ENCODE results near the gene CBLC. TPM values are rescaled to one million over a fixed set of nuclear protein-coding genes. Genes with fewer than 3 reads are reported as not detected.

Gene CBLC
- total RNA-seq, 4 donors from 2014 or later, result 0.93 to 1.0 TPM; not detected in 2

- peak overlapping the region; percentile 93 to 96 (median 96) for H3K27ac ChIP-seq
- peaks cover 0 to 4% of the 10 kb centered on the region in 2 donors for H3K36me3 ChIP-seq
- peaks cover 0 to 51% (median 15%) of the 10 kb centered on the region in 3 donors for H3K4me1 ChIP-seq
- WGBS, 2 donors (ENCODE audit: low coverage in 1 of 2), result 0 to 7% methylated on average over 6 to 12 of the region's 51 CpGs
- ATAC-seq, result no peak
- H3K9me3 ChIP-seq, result no peaks in the 10 kb centered on the region
- TF ChIP-seq EP300 (IDR thresholded peaks at IDR 0.05), result no peak
- no peak for TF ChIP-seq POLR2AphosphoS5 (IDR thresholded peaks at IDR 0.05)
- no peak for TF ChIP-seq POLR2A (IDR thresholded peaks at IDR 0.05)
- TF ChIP-seq, protein P1, sequence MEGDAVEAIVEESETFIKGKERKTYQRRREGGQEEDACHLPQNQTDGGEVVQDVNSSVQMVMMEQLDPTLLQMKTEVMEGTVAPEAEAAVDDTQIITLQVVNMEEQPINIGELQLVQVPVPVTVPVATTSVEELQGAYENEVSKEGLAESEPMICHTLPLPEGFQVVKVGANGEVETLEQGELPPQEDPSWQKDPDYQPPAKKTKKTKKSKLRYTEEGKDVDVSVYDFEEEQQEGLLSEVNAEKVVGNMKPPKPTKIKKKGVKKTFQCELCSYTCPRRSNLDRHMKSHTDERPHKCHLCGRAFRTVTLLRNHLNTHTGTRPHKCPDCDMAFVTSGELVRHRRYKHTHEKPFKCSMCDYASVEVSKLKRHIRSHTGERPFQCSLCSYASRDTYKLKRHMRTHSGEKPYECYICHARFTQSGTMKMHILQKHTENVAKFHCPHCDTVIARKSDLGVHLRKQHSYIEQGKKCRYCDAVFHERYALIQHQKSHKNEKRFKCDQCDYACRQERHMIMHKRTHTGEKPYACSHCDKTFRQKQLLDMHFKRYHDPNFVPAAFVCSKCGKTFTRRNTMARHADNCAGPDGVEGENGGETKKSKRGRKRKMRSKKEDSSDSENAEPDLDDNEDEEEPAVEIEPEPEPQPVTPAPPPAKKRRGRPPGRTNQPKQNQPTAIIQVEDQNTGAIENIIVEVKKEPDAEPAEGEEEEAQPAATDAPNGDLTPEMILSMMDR (IDR thresholded peaks at IDR 0.05), result no peak
- H3K4me3 ChIP-seq, result peak overlapping the region; percentile 94 to 99
- H3K27me3 ChIP-seq, result no peaks in the 10 kb centered on the region
Observed at GRCh38 chr19:44846455-44847143, 68.9 kb downstream of the CBLC start.

DNA sequence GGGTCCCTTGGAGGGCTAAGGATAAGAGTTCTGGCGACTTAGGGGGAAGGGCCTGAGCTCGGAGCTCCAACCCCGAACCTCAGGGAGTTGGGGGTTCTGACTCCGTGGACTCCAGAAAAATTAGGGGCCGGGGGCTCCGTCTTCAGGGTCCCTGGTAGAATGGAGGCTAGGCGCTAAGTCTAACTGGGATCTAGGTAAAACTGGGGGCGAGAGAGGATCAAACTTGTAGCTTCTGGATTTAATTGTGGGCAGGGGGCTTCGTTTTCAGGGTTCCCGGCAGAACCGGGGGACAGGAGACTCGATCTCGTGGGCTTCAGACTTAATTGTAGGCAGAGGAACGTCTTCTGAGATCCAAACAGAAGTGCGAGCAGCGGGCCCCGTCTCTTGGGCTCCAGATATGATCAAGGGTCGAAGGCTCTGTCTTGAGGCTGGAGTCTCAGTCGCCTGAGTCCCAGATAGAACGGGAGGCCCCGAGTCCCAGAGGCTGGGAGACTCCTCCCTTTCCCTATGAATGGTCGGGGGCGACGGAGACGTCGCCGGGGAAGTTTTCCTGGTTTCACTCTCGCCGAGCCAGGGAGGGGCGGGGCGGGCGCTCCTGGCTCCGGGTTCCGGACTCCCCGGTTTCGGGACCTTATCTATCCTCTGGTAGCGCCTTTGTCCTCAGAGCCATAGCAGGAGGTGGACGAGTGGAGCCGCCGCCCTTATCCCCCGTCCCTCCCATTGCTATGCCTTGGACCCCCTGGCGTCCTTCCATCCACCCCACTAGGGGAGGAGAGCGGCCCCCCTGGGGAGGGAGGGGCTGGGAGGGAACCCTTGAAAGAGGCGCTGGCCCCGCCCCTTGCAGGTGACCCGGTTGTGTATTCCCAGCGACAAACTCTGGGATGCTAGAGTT lies 69.7 kb downstream of the CBLC start:
- Histone ChIP-seq H3K4me1 (peaks cover 0 to 51% (median 15%) of the 10 kb centered on the region in 3 donors), H3K27ac (peak overlapping the region; percentile 93 to 96 (median 96)), H3K27me3 (no peaks in the 10 kb centered on the region), H3K36me3 (peaks cover 0 to 4% of the 10 kb centered on the region in 2 donors), H3K9me3 (no peaks in the 10 kb centered on the region), H3K4me3 (peak overlapping the region; percentile 94 to 99)
- peak; percentile 22 to 47 for TF ChIP-seq POLR2A (IDR thresholded peaks at IDR 0.05)
- TF ChIP-seq EP300 (IDR thresholded peaks at IDR 0.05), result no peak
- TF ChIP-seq, protein P1 (IDR thresholded peaks at IDR 0.05), result no peak
- peak; percentile 8 for TF ChIP-seq POLR2AphosphoS5 (IDR thresholded peaks at IDR 0.05)
- peak; percentile 20 for ATAC-seq
- WGBS, 2 donors (ENCODE audit: low coverage in 1 of 2), result 0% methylated on average over 3 to 6 of the region's 47 CpGs

DNA sequence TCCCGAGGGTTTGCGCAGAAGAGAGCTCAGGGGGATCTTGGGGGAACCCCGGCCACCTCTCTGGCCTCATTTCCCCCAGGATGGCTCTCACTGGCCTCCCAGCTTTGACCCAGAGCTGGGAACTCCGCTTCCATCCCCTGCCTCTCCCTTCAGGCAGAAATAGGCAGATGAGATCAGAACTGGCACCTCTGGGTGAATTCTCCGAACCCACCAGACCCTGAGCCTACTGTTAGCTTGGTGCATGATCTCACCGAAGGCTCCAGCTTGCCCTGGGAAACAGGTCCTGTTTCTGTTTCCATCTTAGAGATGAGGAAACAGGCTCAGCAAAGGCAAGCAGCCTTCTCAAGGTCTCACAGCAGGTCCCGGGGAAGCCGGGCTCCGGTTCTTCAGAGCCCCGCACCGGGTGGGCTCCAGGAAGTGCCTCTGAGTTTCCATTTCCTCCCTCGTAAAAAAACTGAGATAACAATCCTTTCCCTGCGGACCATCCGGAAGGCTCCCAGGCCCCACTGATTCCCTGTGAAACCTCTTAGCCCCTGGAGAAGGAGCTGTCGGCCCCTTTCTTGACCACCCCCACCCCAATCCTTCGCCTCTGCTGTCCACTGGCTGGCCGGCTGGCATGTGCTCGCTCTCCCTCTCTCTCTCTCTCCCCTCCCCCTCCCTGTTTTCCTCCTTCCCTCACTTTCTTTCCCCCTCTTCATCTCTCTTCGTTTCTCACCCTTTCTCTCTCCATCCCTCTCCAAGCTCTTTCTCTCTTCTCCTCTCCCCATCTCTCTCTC lies 70.5 kb downstream of the CBLC start:
- 0 to 2% methylated on average over 3 to 5 of the region's 19 CpGs for WGBS, 2 donors (ENCODE audit: low coverage in 1 of 2)
- H3K4me1 ChIP-seq, result peaks cover 0 to 51% (median 15%) of the 10 kb centered on the region in 3 donors

GRCh38 chr19:44848812-44849447 lies 71.2 kb downstream of the CBLC start:
- 24 to 27% methylated on average over 4 to 11 of the region's 18 CpGs for WGBS, 2 donors (ENCODE audit: low coverage in 1 of 2)
- Histone ChIP-seq H3K27me3 (no peaks in the 10 kb centered on the region), H3K4me3 (peak overlapping the region; percentile 94 to 99), H3K36me3 (peaks cover 0 to 9% of the 10 kb centered on the region in 2 donors), H3K27ac (peak overlapping the region; percentile 93 to 96 (median 96)), H3K9me3 (no peaks in the 10 kb centered on the region), H3K4me1 (peaks cover 0 to 51% (median 15%) of the 10 kb centered on the region in 3 donors)
- TF ChIP-seq, protein P1 (IDR thresholded peaks at IDR 0.05), result no peak
- TF ChIP-seq POLR2A (IDR thresholded peaks at IDR 0.05) (no peak), POLR2AphosphoS5 (IDR thresholded peaks at IDR 0.05) (no peak), EP300 (IDR thresholded peaks at IDR 0.05) (no peak)
- no peak for ATAC-seq

More for the DNA sequence above, 70.5 kb downstream of the CBLC start:
- H3K36me3 ChIP-seq, result peaks cover 0 to 9% of the 10 kb centered on the region in 2 donors
- ATAC-seq, result no peak
- H3K9me3 ChIP-seq, result no peaks in the 10 kb centered on the region
- no peak for TF ChIP-seq POLR2AphosphoS5 (IDR thresholded peaks at IDR 0.05)
- TF ChIP-seq, protein P1 (IDR thresholded peaks at IDR 0.05), result no peak
- no peak for TF ChIP-seq POLR2A (IDR thresholded peaks at IDR 0.05)
- TF ChIP-seq EP300 (IDR thresholded peaks at IDR 0.05), result no peak
- H3K27ac ChIP-seq, result peak overlapping the region; percentile 93 to 96 (median 96)
- H3K4me3 ChIP-seq, result peak overlapping the region; percentile 94 to 99
- H3K27me3 ChIP-seq, result no peaks in the 10 kb centered on the region
